ENCODE measurements around the gene SIDT1. TPM values are rescaled to one million over a fixed set of nuclear protein-coding genes. Genes with fewer than 3 reads are reported as not detected.
A peak's percentile ranks its signal among the peaks of the same experiment; 100 is the strongest.

Gene SIDT1
- total RNA-seq, 2 donors from 2014 or later = 1.6 to 14.0 TPM

GRCh38 chr3:113514265-113514769 lies 18.0 kb upstream of the SIDT1 start:
- no peak for DNase-seq (ENCODE audit: low spot score)
- no peaks in the 10 kb centered on the region for H3K36me3 ChIP-seq
- ATAC-seq (ENCODE audit: insufficient number of reproducible peaks, low FRiP score, low read depth) = peak; percentile 53
- no peaks in the 10 kb centered on the region for H3K27me3 ChIP-seq (replicated peaks; ENCODE audit: insufficient read depth)
- no peak for TF ChIP-seq CTCF (IDR thresholded peaks at IDR 0.05)
- H3K4me3 ChIP-seq = peak overlapping the region; percentile 97
- H3K9me3 ChIP-seq = no peaks in the 10 kb centered on the region
- peak overlapping the region; percentile 59 to 67 for H3K27ac ChIP-seq
- H3K4me1 ChIP-seq (ENCODE audit: control insufficient read depth in 1 of 2, low read depth in 2 of 2) = peaks cover 5 to 8% of the 10 kb centered on the region in 2 donors

DNA sequence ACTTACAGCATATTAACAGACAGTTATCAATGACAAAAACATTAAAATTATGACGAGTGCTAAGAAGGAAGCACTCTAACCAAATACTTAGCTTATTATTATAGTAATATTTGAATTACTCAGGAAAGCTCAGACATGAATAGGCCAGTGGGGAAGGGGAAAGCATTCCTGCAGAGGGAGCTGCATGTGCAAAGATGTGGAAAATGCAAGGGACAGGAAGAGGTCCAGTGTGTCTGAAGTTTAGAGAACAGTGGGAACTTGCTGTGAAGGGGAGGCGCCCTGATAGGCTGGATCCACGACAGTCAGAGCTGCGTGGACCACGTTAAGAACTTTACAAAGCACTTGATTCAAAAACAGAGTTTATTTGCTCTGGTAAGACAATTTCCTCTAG lies 16.2 kb upstream of the SIDT1 start:
- TF ChIP-seq CTCF (IDR thresholded peaks at IDR 0.05) = no peak

DNA sequence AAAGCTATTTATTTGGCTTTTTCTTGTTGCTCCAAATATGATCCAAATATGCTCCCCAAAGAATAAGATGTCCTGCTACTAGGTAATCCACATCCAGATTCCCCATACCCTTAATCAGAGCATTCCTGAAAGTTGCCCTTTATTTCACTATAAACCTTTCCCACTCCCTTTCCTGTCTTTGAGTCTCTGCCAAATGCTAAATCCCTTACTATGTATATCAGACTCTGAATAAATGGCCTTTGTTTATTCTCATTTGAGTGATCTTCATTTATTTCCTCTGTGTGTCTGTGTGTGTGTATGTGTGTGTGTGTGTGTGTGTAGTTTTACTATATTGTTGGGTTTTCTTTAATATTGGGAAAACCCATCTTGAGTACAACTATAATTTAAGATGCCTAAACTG lies 10.4 kb upstream of the SIDT1 start:
- no peaks in the 10 kb centered on the region for H3K36me3 ChIP-seq
- H3K9me3 ChIP-seq = no peaks in the 10 kb centered on the region
- DNase-seq (ENCODE audit: low spot score) (no peak), ATAC-seq (ENCODE audit: insufficient number of reproducible peaks, low FRiP score, low read depth) (no peak)
- H3K4me1 ChIP-seq (ENCODE audit: control insufficient read depth in 1 of 2, low read depth in 2 of 2) = no peaks in the 10 kb centered on the region
- no peak overlapping the region for H3K27ac ChIP-seq
- no peak for TF ChIP-seq CTCF (IDR thresholded peaks at IDR 0.05)
- H3K27me3 ChIP-seq (replicated peaks; ENCODE audit: insufficient read depth) = no peaks in the 10 kb centered on the region
- H3K4me3 ChIP-seq = no peak overlapping the region

More for the DNA sequence above, 16.2 kb upstream of the SIDT1 start:
- Histone ChIP-seq H3K27ac (no peak overlapping the region), H3K4me1 (ENCODE audit: control insufficient read depth in 1 of 2, low read depth in 2 of 2) (peaks cover 5 to 8% of the 10 kb centered on the region in 2 donors), H3K36me3 (no peaks in the 10 kb centered on the region), H3K4me3 (peak overlapping the region; percentile 97), H3K27me3 (replicated peaks; ENCODE audit: insufficient read depth) (no peaks in the 10 kb centered on the region), H3K9me3 (no peaks in the 10 kb centered on the region)
- DNase-seq (ENCODE audit: low spot score) (no peak), ATAC-seq (ENCODE audit: insufficient number of reproducible peaks, low FRiP score, low read depth) (no peak)

GRCh38 chr3:113523241-113523640 lies 9.1 kb upstream of the SIDT1 start:
- Histone ChIP-seq H3K4me1 (ENCODE audit: control insufficient read depth in 1 of 2, low read depth in 2 of 2) (no peaks in the 10 kb centered on the region), H3K27ac (no peak overlapping the region), H3K4me3 (no peak overlapping the region), H3K36me3 (no peaks in the 10 kb centered on the region), H3K27me3 (replicated peaks; ENCODE audit: insufficient read depth) (no peaks in the 10 kb centered on the region), H3K9me3 (no peaks in the 10 kb centered on the region)
- no peak for TF ChIP-seq CTCF (IDR thresholded peaks at IDR 0.05)
- ATAC-seq (ENCODE audit: insufficient number of reproducible peaks, low FRiP score, low read depth) = no peak
- DNase-seq (ENCODE audit: low spot score) = no peak

GRCh38 chr3:113532698-113533533 lies 561 bp downstream of the SIDT1 start:
- DNase-seq (ENCODE audit: low spot score) (no peak), ATAC-seq (ENCODE audit: insufficient number of reproducible peaks, low FRiP score, low read depth) (no peak)
- H3K36me3 ChIP-seq = no peaks in the 10 kb centered on the region
- H3K27ac ChIP-seq = no peak overlapping the region
- peak overlapping the region; percentile 76 for H3K4me3 ChIP-seq
- no peaks in the 10 kb centered on the region for H3K9me3 ChIP-seq
- peaks cover 2 to 15% of the 10 kb centered on the region in 2 donors for H3K4me1 ChIP-seq (ENCODE audit: control insufficient read depth in 1 of 2, low read depth in 2 of 2)
- no peak for TF ChIP-seq CTCF (IDR thresholded peaks at IDR 0.05)
- H3K27me3 ChIP-seq (replicated peaks; ENCODE audit: insufficient read depth) = no peaks in the 10 kb centered on the region
